SU-DHL-6 (cell line): ENCODE results near the gene RNF130.

Source experiments
- CTCF ChIP-seq: fragments of 200-600 bp; sonication (generic); IDR thresholded peaks from one replicate; pipeline ENCODE4 v1.5.1; 2017; ENCODE audit warnings: antibody characterized with exemption, mild to moderate bottlenecking, low read length, moderate library complexity; ENCODE audit not compliant: insufficient read depth, poor library complexity, severe bottlenecking
- EZH2phosphoT487 ChIP-seq: fragments of 200-600 bp; sonication (generic), shearing (Covaris generic); conservative IDR thresholded peaks from 2 replicates; pipeline ENCODE4 v1.6.1; 2018; ENCODE audit warnings: mild to moderate bottlenecking, antibody characterized with exemption, low read length, moderate library complexity, mixed read lengths

- TF ChIP-seq CTCF, result no peak
- TF ChIP-seq EZH2phosphoT487, result no peak
Observed at GRCh38 chr5:180013678-180014077, 57.9 kb downstream of the RNF130 start.
